ENCODE results near the gene THUMPD3.

- TF ChIP-seq POLR2AphosphoS5 (IDR thresholded peaks at IDR 0.05) (no peak), CTCF (IDR thresholded peaks at IDR 0.05) (no peak)
Measured at GRCh38 chr3:9347081-9347480, 15.8 kb upstream of the THUMPD3 start.

Measured in breast epithelium (tissue), 3 donors.